ENCODE results near the gene RPL28.

Gene RPL28

GRCh38 chr19:55436847-55437246, 51.1 kb downstream of the RPL28 start:
- H3K79me2 ChIP-seq (ENCODE audit: low read length): no peaks in the 10 kb centered on the region
- no peak overlapping the region for H2AFZ ChIP-seq (ENCODE audit: low read depth, low read length)
- H3K4me3 ChIP-seq (ENCODE audit: low read length): no peak overlapping the region
- no peaks in the 10 kb centered on the region for H4K20me1 ChIP-seq (ENCODE audit: insufficient read depth, low read length)
- H3K27me3 ChIP-seq (ENCODE audit: low read depth, low read length): peaks cover 3% of the 10 kb centered on the region; the same call in 1 of the 2 replicates
- H3K36me3 ChIP-seq (replicated peaks; ENCODE audit: low read depth, low read length): no peaks in the 10 kb centered on the region
- no peak overlapping the region for H3K27ac ChIP-seq (ENCODE audit: low read length)
- H3K9me3 ChIP-seq (ENCODE audit: insufficient read depth, low read length): no peaks in the 10 kb centered on the region
- TF ChIP-seq CTCF (IDR thresholded peaks at IDR 0.05; ENCODE audit: low read depth, low read length) (no peak), EZH2phosphoT487 (IDR thresholded peaks at IDR 0.05; ENCODE audit: low read depth) (no peak)
- H3K4me2 ChIP-seq (ENCODE audit: low read length): no peak overlapping the region
- H3K4me1 ChIP-seq (ENCODE audit: low read length): no peaks in the 10 kb centered on the region
- no peak overlapping the region for H3K9ac ChIP-seq (ENCODE audit: low read length)

DNA sequence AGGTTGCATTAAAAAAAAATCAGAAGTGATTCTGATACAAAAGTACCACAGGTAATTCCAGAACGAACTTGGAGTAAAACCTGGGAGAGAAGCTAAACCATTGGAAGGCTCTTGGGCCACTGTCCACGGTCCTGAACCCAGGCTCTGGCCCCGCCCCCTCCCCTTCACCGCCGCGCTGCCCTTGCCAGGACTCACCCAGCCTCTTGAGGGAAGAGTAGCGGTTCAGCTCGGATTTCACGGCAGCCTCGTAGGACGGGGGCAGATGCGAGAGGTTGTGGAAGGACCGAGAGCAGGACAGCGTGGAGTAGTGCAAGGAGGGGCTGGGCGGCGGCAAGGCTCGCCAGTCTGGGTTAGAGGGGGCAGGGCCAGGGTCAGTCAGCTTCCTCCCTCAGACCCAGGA, 51.7 kb downstream of the RPL28 start:
- Histone ChIP-seq H3K27ac (ENCODE audit: low read length) (no peak overlapping the region), H4K20me1 (ENCODE audit: insufficient read depth, low read length) (no peaks in the 10 kb centered on the region), H3K4me1 (ENCODE audit: low read length) (no peaks in the 10 kb centered on the region), H3K36me3 (replicated peaks; ENCODE audit: low read depth, low read length) (no peaks in the 10 kb centered on the region), H3K4me3 (ENCODE audit: low read length) (no peak overlapping the region), H3K27me3 (ENCODE audit: low read depth, low read length) (peaks cover 3% of the 10 kb centered on the region; the same call in 1 of the 2 replicates), H3K9ac (ENCODE audit: low read length) (no peak overlapping the region), H3K4me2 (ENCODE audit: low read length) (no peak overlapping the region), H3K79me2 (ENCODE audit: low read length) (no peaks in the 10 kb centered on the region), H3K9me3 (ENCODE audit: insufficient read depth, low read length) (no peaks in the 10 kb centered on the region), H2AFZ (ENCODE audit: low read depth, low read length) (no peak overlapping the region)
- TF ChIP-seq CTCF (IDR thresholded peaks at IDR 0.05; ENCODE audit: low read depth, low read length): no peak

- Histone ChIP-seq H3K4me2 (ENCODE audit: low read length) (no peak overlapping the region), H3K4me3 (ENCODE audit: low read length) (no peak overlapping the region), H3K36me3 (replicated peaks; ENCODE audit: low read depth, low read length) (no peaks in the 10 kb centered on the region), H2AFZ (ENCODE audit: low read depth, low read length) (no peak overlapping the region), H3K9me3 (ENCODE audit: insufficient read depth, low read length) (no peaks in the 10 kb centered on the region), H3K27me3 (ENCODE audit: low read depth, low read length) (peaks cover 3% of the 10 kb centered on the region; the same call in 1 of the 2 replicates), H3K79me2 (ENCODE audit: low read length) (no peaks in the 10 kb centered on the region), H3K9ac (ENCODE audit: low read length) (no peak overlapping the region), H3K27ac (ENCODE audit: low read length) (no peak overlapping the region), H3K4me1 (ENCODE audit: low read length) (no peaks in the 10 kb centered on the region), H4K20me1 (ENCODE audit: insufficient read depth, low read length) (no peaks in the 10 kb centered on the region)
- TF ChIP-seq EZH2phosphoT487 (IDR thresholded peaks at IDR 0.05; ENCODE audit: low read depth) (no peak), CTCF (IDR thresholded peaks at IDR 0.05; ENCODE audit: low read depth, low read length) (no peak)
Measured at GRCh38 chr19:55439052-55439451, 53.3 kb downstream of the RPL28 start.

DNA sequence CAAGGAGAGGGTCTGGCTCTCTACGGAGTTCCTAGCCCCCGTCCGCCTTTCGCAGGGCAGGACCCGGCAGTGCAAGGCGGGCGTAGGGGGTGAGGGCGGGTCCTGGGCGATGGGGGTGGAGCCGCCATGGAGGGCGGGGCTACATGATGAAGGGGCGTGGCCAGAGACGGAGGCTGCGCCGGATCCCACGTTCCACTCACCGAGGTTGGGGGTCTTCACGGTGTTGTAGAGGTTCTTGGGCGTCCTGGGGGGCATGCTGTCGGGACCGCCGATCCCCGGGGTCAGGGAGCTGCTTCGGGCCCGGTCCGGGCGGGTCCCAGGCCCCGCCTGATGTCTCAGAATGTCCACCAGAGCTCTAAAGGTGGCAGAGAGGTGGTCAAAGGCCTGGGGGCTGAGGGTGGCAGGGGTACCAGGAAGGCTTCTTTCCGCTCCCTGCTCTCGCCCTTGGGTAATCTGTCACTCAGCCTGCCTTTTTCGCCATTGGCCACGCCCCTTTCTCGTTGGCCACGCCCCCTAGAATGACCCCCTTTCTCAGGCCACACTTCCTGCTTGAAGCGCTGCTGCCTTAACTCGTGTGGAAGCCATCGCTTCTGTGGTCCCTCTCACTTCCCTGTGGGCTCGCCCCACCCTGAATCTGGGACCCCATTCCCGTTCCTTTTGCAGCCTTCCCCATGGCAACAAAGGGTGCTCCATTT, 54.8 kb downstream of the RPL28 start:
- TF ChIP-seq CTCF (IDR thresholded peaks at IDR 0.05; ENCODE audit: low read depth, low read length): no peak
- no peak for TF ChIP-seq EZH2phosphoT487 (IDR thresholded peaks at IDR 0.05; ENCODE audit: low read depth)
- H3K4me1 ChIP-seq (ENCODE audit: low read length): no peaks in the 10 kb centered on the region
- peaks cover 3% of the 10 kb centered on the region; the same call in 1 of the 2 replicates for H3K27me3 ChIP-seq (ENCODE audit: low read depth, low read length)
- H2AFZ ChIP-seq (ENCODE audit: low read depth, low read length): no peak overlapping the region
- no peak overlapping the region for H3K27ac ChIP-seq (ENCODE audit: low read length)
- no peaks in the 10 kb centered on the region for H4K20me1 ChIP-seq (ENCODE audit: insufficient read depth, low read length)
- no peak overlapping the region for H3K9ac ChIP-seq (ENCODE audit: low read length)
- no peaks in the 10 kb centered on the region for H3K79me2 ChIP-seq (ENCODE audit: low read length)
- no peaks in the 10 kb centered on the region for H3K36me3 ChIP-seq (replicated peaks; ENCODE audit: low read depth, low read length)
- no peak overlapping the region for H3K4me2 ChIP-seq (ENCODE audit: low read length)
- no peaks in the 10 kb centered on the region for H3K9me3 ChIP-seq (ENCODE audit: insufficient read depth, low read length)
- no peak overlapping the region for H3K4me3 ChIP-seq (ENCODE audit: low read length)
